Small intestine (tissue), 7 donors: ENCODE data around the gene KRTAP4-8. TPM values are rescaled to one million over a fixed set of nuclear protein-coding genes. Genes with fewer than 3 reads are reported as not detected.
"Not testable (repeated sequence)": the region's sequence is repeated elsewhere in the genome, so short reads cannot be mapped to it uniquely, and the experiment has no call there.

ENCODE experiments used
- DNase-seq, 2 donors: peaks; one replicate each; pipeline versions ENCODE4 v3.0.0 to v3.0.0-alpha.2; 2013
- FAIRE-seq: peaks from 2 replicates; lab custom pipeline; 2012; peaks lifted over from hg19 to GRCh38; lab: Jason Lieb, UNC
- H3K27ac ChIP-seq, 3 donors: one replicate each; pipeline ENCODE4 v1.5.1; 2013; ENCODE audit warnings: low read length in 2 of 3, mild to moderate bottlenecking in 2 of 3, control low read depth in 1 of 3, inconsistent platforms in 1 of 3, low read depth in 1 of 3, moderate library complexity in 1 of 3
- H3K27me3 ChIP-seq, 3 donors: one replicate each; pipeline ENCODE4 v1.6.1; 2013; ENCODE audit warnings: low read length in 3 of 3, inconsistent platforms in 1 of 3; ENCODE audit not compliant: control insufficient read depth in 3 of 3, insufficient read depth in 3 of 3
- H3K36me3 ChIP-seq, 3 donors: one replicate each; pipeline ENCODE4 v1.6.1; 2013; ENCODE audit warnings: low read length in 3 of 3, inconsistent platforms in 1 of 3, low read depth in 1 of 3, mild to moderate bottlenecking in 1 of 3, moderate library complexity in 1 of 3; ENCODE audit not compliant: control insufficient read depth in 3 of 3, insufficient read depth in 2 of 3
- H3K4me1 ChIP-seq, 3 donors: one replicate each; pipeline ENCODE4 v1.6.1; 2013; ENCODE audit warnings: low read length in 2 of 3, inconsistent platforms in 1 of 3, low read depth in 1 of 3, mild to moderate bottlenecking in 1 of 3, moderate library complexity in 1 of 3; ENCODE audit not compliant: control insufficient read depth in 3 of 3, insufficient read depth in 2 of 3
- H3K4me3 ChIP-seq, 3 donors: one replicate each; pipeline ENCODE4 v1.5.1; 2013; ENCODE audit warnings: low read length in 3 of 3, control low read depth in 1 of 3, inconsistent platforms in 1 of 3, low read depth in 1 of 3, mild to moderate bottlenecking in 1 of 3, moderate library complexity in 1 of 3
- H3K9me3 ChIP-seq, 2 donors: one replicate each; pipeline ENCODE4 v1.6.1; 2013; ENCODE audit warnings: low read depth in 1 of 2, low read length in 1 of 2; ENCODE audit not compliant: control insufficient read depth in 2 of 2, insufficient read depth in 1 of 2
- WGBS, 3 donors: extraction: QIAGEN DNeasy Blood & Tissue Kit; methylation state at CpG; one replicate each; pipeline ENCODE4 v1.1.7; 2013; 5-methylcytosine and 5-hydroxymethylcytosine counted together
- polyA plus RNA-seq, 4 donors: library from polyadenylated mRNA; stranded (reverse) in 3 of 4; unstranded in 1 of 4; fragments of 200-250 nt in 3 of 4; fragments of 120-200 nt in 1 of 4; gene quantifications; one replicate each; pipeline versions ENCODE4 v1.2.1 to v1.2.3, GENCODE V29; 2013
- donor health status: healthy with polysubstance abuse.
- donor health status: control.
- donor health status: control.
- donor health status: Bipolar disorder and iron deficiency.
- donor health status: healthy.

The KRTAP4-8 gene
- polyA plus RNA-seq, 4 donors: not detected

DNA sequence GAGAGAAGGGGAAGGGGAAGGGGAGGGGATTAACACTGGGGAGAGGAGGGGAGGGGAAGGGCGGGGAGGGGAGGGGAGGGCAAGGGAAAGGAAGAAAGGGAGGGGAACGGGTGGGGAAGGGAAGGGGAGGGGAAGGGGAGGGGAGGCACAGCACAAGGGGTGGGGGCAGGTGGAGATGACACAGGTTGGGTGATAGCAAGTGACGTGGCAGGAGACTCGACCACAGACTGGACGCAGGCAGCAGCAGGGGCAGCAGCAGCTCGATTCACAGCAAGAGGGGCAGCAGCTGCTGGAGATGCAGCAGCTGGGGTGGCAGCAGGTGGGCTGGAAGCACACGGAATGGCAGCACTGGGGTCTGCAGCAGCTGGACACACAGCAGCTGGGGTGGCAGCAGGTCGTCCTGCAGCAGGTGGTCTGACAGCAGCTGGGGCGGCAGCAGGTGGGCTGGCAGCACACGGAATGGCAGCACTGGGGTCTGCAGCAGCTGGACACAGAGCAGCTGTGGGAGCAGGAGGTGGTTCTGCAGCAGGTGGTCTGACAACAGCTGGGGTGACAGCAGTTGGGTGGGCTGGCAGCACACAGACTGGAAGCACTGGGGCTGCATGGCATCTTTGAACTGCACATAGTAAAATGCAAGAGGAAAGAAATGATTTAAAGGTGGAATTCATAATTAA, 3.8 kb upstream of the KRTAP4-8 start, which contains the start of gene KRTAP4-16:
KRTAP4-16 (minus strand) TSS at position 624 of the 674 bp plus-strand sequence; CDS start at position 624, 0 bp downstream.
- Histone ChIP-seq H3K36me3 (no peaks in the 10 kb centered on the region), H3K4me3 (no peak within 1 kb of the TSS), H3K9me3 (no peaks in the 10 kb centered on the region), H3K4me1 (no peaks in the 10 kb centered on the region), H3K27ac (no peak within 1 kb of the TSS), H3K27me3 (peaks cover 0 to 2% (median 0%) of the 10 kb centered on the region in 3 donors)
- WGBS, 3 donors: 48 to 58% (median 51%) methylated on average over 8 to 10 of the region's 10 CpGs
- FAIRE-seq (no peak), DNase-seq (no peak)

- not testable (repeated sequence) for H3K9me3 ChIP-seq, DNase-seq, H3K4me1 ChIP-seq, H3K36me3 ChIP-seq, FAIRE-seq, H3K27me3 ChIP-seq, H3K4me3 ChIP-seq, H3K27ac ChIP-seq
- WGBS, 3 donors: 53 to 79% (median 57%) methylated on average over 7 of the region's 7 CpGs
These were observed 1.9 kb upstream of the KRTAP4-8 start for GRCh38 chr17:41099682-41100480.

DNA sequence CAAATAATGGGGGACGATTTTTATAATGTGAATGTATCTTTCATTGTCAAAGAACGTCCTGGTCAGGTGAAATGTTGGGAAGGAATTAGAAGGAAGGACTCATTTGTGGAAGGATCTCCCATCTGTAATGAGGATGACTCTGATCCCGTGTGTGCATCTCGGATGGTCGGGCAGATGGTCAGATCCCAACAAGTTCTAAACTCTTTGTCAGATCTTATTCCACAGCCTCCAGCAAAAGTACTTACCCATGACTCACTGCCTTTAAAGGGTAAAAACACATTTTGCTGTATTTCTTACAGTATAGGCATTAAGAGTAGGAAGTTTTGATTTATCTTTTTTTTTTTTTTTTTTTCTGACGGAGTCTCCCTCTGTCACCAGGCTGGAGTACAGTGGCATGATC, 539 bp upstream of the KRTAP4-8 start:
- Histone ChIP-seq H3K4me3 (no peak overlapping the region), H3K9me3 (no peaks in the 10 kb centered on the region), H3K4me1 (no peaks in the 10 kb centered on the region), H3K36me3 (no peaks in the 10 kb centered on the region), H3K27me3 (peaks cover 0 to 6% (median 2%) of the 10 kb centered on the region in 3 donors), H3K27ac (no peak overlapping the region)
- FAIRE-seq: no peak
- WGBS, 3 donors: 72 to 84% (median 77%) methylated on average over 6 of the region's 6 CpGs
- DNase-seq: no peak

GRCh38 chr17:41096055-41096454, 1.9 kb downstream of the KRTAP4-8 start:
- Histone ChIP-seq H3K36me3 (no peaks in the 10 kb centered on the region), H3K4me3 (no peak overlapping the region), H3K27me3 (peaks cover 0 to 7% (median 2%) of the 10 kb centered on the region in 3 donors), H3K9me3 (no peaks in the 10 kb centered on the region), H3K27ac (no peak overlapping the region), H3K4me1 (no peaks in the 10 kb centered on the region)
- no peak for FAIRE-seq
- DNase-seq: no peak
- 85 to 91% (median 86%) methylated on average over 7 of the region's 7 CpGs for WGBS, 3 donors

GRCh38 chr17:41088760-41089352, 9.1 kb downstream of the KRTAP4-8 start:
- not testable (repeated sequence) for H3K4me1 ChIP-seq, FAIRE-seq, H3K9me3 ChIP-seq, H3K36me3 ChIP-seq, DNase-seq, H3K27me3 ChIP-seq, H3K27ac ChIP-seq, H3K4me3 ChIP-seq
- 55 to 78% (median 62%) methylated on average over 4 of the region's 4 CpGs for WGBS, 3 donors

DNA sequence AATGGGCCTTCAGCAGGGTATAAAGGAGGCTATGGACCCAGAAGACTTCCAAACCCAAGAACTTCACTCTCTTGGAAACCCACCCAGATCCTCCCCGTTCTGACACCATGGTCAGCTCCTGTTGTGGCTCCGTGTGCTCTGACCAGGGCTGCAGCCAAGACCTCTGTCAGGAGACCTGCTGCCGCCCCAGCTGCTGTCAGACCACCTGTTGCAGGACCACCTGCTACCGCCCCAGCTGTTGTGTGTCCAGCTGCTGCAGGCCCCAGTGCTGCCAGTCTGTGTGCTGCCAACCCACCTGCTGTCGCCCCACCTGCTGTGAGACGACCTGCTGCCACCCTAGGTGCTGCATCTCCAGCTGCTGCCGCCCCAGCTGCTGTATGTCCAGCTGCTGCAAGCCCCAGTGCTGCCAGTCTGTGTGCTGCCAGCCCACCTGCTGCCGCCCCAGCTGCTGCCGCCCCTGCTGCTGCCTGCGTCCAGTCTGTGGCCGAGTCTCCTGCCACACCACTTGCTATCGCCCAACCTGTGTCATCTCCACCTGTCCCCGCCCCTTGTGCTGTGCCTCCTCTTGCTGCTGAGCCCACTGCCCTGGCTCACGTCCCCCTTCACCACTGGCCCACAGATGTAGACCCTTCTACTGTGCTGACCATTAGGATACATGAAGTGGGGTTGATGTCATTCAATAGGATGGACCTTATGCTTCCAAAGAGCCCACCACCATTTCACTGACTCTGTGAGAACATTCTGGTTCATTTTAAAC, 13.7 kb downstream of the KRTAP4-8 start, which contains the start of gene KRTAP4-7:
KRTAP4-7 (plus strand) TSS at position 51 of the 757 bp plus-strand sequence; CDS start at position 108, 57 bp downstream.
- not testable (repeated sequence) for H3K36me3 ChIP-seq, H3K27me3 ChIP-seq, DNase-seq, H3K27ac ChIP-seq, FAIRE-seq, H3K4me3 ChIP-seq, H3K4me1 ChIP-seq, H3K9me3 ChIP-seq
- WGBS, 3 donors: 66 to 80% (median 78%) methylated on average over 9 to 14 of the region's 14 CpGs

DNA sequence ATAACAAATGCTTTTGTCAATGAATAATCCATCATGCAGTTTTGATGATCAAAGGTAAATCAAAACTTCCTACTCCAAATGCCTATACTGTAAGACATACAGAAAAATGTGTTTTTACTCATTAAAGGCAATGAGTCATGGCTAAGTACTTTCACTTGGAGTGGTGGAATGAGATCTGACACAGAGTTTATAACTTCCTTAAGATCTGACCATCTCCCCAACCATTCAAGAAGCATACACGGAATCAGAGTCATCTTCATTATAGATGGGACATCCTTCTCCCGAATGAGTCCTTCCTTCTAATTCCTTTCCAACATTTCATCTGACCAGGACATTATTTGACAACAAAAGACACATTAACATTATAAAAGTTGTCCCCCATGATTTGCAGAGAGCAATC, 14.5 kb downstream of the KRTAP4-8 start:
- 59 to 79% (median 73%) methylated on average over 2 of the region's 2 CpGs for WGBS, 3 donors
- not testable (repeated sequence) for H3K9me3 ChIP-seq, DNase-seq, H3K36me3 ChIP-seq, H3K4me1 ChIP-seq, FAIRE-seq, H3K27me3 ChIP-seq, H3K27ac ChIP-seq, H3K4me3 ChIP-seq

GRCh38 chr17:41082626-41083025, 15.3 kb downstream of the KRTAP4-8 start:
- Histone ChIP-seq H3K4me3 (no peak overlapping the region), H3K27ac (no peak overlapping the region), H3K9me3 (no peaks in the 10 kb centered on the region), H3K36me3 (no peaks in the 10 kb centered on the region), H3K4me1 (no peaks in the 10 kb centered on the region), H3K27me3 (peaks cover 0 to 3% (median 2%) of the 10 kb centered on the region in 3 donors)
- FAIRE-seq (no peak), DNase-seq (no peak)
- 41 to 62% (median 55%) methylated on average over 4 of the region's 4 CpGs for WGBS, 3 donors
